Activated CD8-positive, alpha-beta T cell treated with anti-CD3 and anti-CD28 coated beads, Interleukin-2, amount 10 ng/mL, durations not matched to agents 7 days and 5 days (primary cell): ENCODE data around the gene RPGRIP1L. TPM values are rescaled to one million over a fixed set of nuclear protein-coding genes. Genes with fewer than 3 reads are reported as not detected.

ENCODE experiments used
- ATAC-seq: fragments of 150-1000 bp; cut with Tn5 transposase; one replicate; pipeline ENCODE4 v1.10.0; 2021; ENCODE audit warnings: moderate library complexity
- CTCF ChIA-PET: fragments of 350-600 bp; sonication (Branson Sonifier 250); formaldehyde crosslinking; loops from one replicate; lab custom pipeline; 2021; ENCODE audit warnings: antibody characterized with exemption; lab: Charles Lee
- POLR2A ChIA-PET: fragments of 350-600 bp; sonication (Branson Sonifier 250); formaldehyde crosslinking; loops from one replicate; lab custom pipeline; 2021; ENCODE audit warnings: antibody characterized with exemption; lab: Charles Lee
- DNase-seq: peaks from one replicate; pipeline ENCODE4 v3.0.0-alpha.2; 2020
- H3K27ac Mint-ChIP-seq: one replicate; pipeline ENCODE4 v1.8.0; 2021; ENCODE audit warnings: mild to moderate bottlenecking, mixed read lengths
- H3K27me3 Mint-ChIP-seq: one replicate; pipeline ENCODE4 v1.8.0; 2021; ENCODE audit warnings: low read depth, mixed read lengths
- H3K36me3 Mint-ChIP-seq: one replicate; pipeline ENCODE4 v1.8.0; 2021; ENCODE audit warnings: low read depth, mixed read lengths
- H3K4me1 Mint-ChIP-seq: one replicate; pipeline ENCODE4 v1.8.0; 2021; ENCODE audit warnings: low read depth, mixed read lengths
- H3K4me3 Mint-ChIP-seq: one replicate; pipeline ENCODE4 v1.8.0; 2021; ENCODE audit warnings: mild to moderate bottlenecking, mixed read lengths
- H3K9me3 Mint-ChIP-seq: one replicate; pipeline ENCODE4 v1.8.0; 2022; ENCODE audit warnings: mixed read lengths; ENCODE audit not compliant: insufficient read depth
- total RNA-seq, 2 experiments: library from RNA; stranded (reverse); gene quantifications; one replicate each; pipeline ENCODE4 v1.2.3, GENCODE V29; 2021

RPGRIP1L gene
- total RNA-seq, 2 experiments from 2014 or later: 6.1 TPM

GRCh38 chr16:53642094-53642493 lies 61.6 kb downstream of the RPGRIP1L start:
- peaks cover 10% of the 10 kb centered on the region for H3K36me3 Mint-ChIP-seq
- ATAC-seq (no peak), DNase-seq (no peak)
- no peaks in the 10 kb centered on the region for H3K4me1 Mint-ChIP-seq
- CTCF ChIA-PET: no interaction called here
- no peak overlapping the region for H3K4me3 Mint-ChIP-seq
- no peaks in the 10 kb centered on the region for H3K27me3 Mint-ChIP-seq
- H3K9me3 Mint-ChIP-seq: peaks cover 13% of the 10 kb centered on the region
- no peak overlapping the region for H3K27ac Mint-ChIP-seq
- POLR2A ChIA-PET: no interaction called here

- ATAC-seq: no peak
- ChIA-PET POLR2A (no interaction called here), CTCF (interaction anchor here (1.3 kb wide), 1 partner anchor 23 kb away, joined by 3 read pairs; no protein-coding TSS in a partner anchor)
- Mint-ChIP-seq H3K4me1 (no peaks in the 10 kb centered on the region), H3K9me3 (no peaks in the 10 kb centered on the region), H3K27me3 (no peaks in the 10 kb centered on the region), H3K36me3 (peaks cover 6% of the 10 kb centered on the region), H3K27ac (no peak overlapping the region), H3K4me3 (no peak overlapping the region)
- no peak for DNase-seq
Observed at GRCh38 chr16:53636978-53637377, 66.7 kb downstream of the RPGRIP1L start.

- CTCF ChIA-PET: no interaction called here
- Mint-ChIP-seq H3K36me3 (peaks cover 3% of the 10 kb centered on the region), H3K4me1 (no peaks in the 10 kb centered on the region), H3K4me3 (no peak overlapping the region), H3K27me3 (no peaks in the 10 kb centered on the region), H3K9me3 (no peaks in the 10 kb centered on the region), H3K27ac (no peak overlapping the region)
- POLR2A ChIA-PET: no interaction called here
- ATAC-seq: no peak
- no peak for DNase-seq
Observed at GRCh38 chr16:53632526-53632925, 71.1 kb downstream of the RPGRIP1L start.

GRCh38 chr16:53631236-53632025 lies 72.2 kb downstream of the RPGRIP1L start:
- Mint-ChIP-seq H3K9me3 (no peaks in the 10 kb centered on the region), H3K4me3 (no peak overlapping the region), H3K36me3 (peaks cover 3% of the 10 kb centered on the region), H3K27ac (no peak overlapping the region), H3K4me1 (no peaks in the 10 kb centered on the region), H3K27me3 (no peaks in the 10 kb centered on the region)
- POLR2A ChIA-PET: no interaction called here
- ATAC-seq (no peak), DNase-seq (no peak)
- CTCF ChIA-PET: interaction anchor here (0.8 kb wide), 1 partner anchor 113 kb away, joined by 4 read pairs; no protein-coding TSS in a partner anchor

GRCh38 chr16:53629607-53630312 lies 73.9 kb downstream of the RPGRIP1L start:
- no peak overlapping the region for H3K27ac Mint-ChIP-seq
- no peaks in the 10 kb centered on the region for H3K9me3 Mint-ChIP-seq
- ChIA-PET CTCF (no interaction called here), POLR2A (no interaction called here)
- ATAC-seq: no peak
- peaks cover 3% of the 10 kb centered on the region for H3K36me3 Mint-ChIP-seq
- no peaks in the 10 kb centered on the region for H3K27me3 Mint-ChIP-seq
- H3K4me1 Mint-ChIP-seq: no peaks in the 10 kb centered on the region
- no peak for DNase-seq
- H3K4me3 Mint-ChIP-seq: no peak overlapping the region

- H3K27me3 Mint-ChIP-seq: no peaks in the 10 kb centered on the region
- ChIA-PET POLR2A (no interaction called here), CTCF (no interaction called here)
- no peaks in the 10 kb centered on the region for H3K36me3 Mint-ChIP-seq
- no peak overlapping the region for H3K27ac Mint-ChIP-seq
- no peaks in the 10 kb centered on the region for H3K9me3 Mint-ChIP-seq
- no peak overlapping the region for H3K4me3 Mint-ChIP-seq
- ATAC-seq (no peak), DNase-seq (no peak)
- no peaks in the 10 kb centered on the region for H3K4me1 Mint-ChIP-seq
Observed at GRCh38 chr16:53629151-53629550, 74.5 kb downstream of the RPGRIP1L start.

GRCh38 chr16:53626811-53627210 lies 76.8 kb downstream of the RPGRIP1L start:
- Mint-ChIP-seq H3K4me1 (no peaks in the 10 kb centered on the region), H3K27me3 (no peaks in the 10 kb centered on the region), H3K27ac (no peak overlapping the region), H3K36me3 (no peaks in the 10 kb centered on the region), H3K4me3 (no peak overlapping the region), H3K9me3 (no peaks in the 10 kb centered on the region)
- CTCF ChIA-PET: no interaction called here
- ATAC-seq: no peak
- POLR2A ChIA-PET: no interaction called here
- DNase-seq: no peak

- no peak for DNase-seq
- H3K4me1 Mint-ChIP-seq: no peaks in the 10 kb centered on the region
- H3K36me3 Mint-ChIP-seq: no peaks in the 10 kb centered on the region
- no peak overlapping the region for H3K4me3 Mint-ChIP-seq
- H3K27ac Mint-ChIP-seq: no peak overlapping the region
- ChIA-PET CTCF (no interaction called here), POLR2A (no interaction called here)
- ATAC-seq: no peak
- no peaks in the 10 kb centered on the region for H3K27me3 Mint-ChIP-seq
- no peaks in the 10 kb centered on the region for H3K9me3 Mint-ChIP-seq
Observed at GRCh38 chr16:53626161-53626560, 77.5 kb downstream of the RPGRIP1L start.

- no peaks in the 10 kb centered on the region for H3K9me3 Mint-ChIP-seq
- no peak for DNase-seq
- ChIA-PET POLR2A (no interaction called here), CTCF (no interaction called here)
- H3K27ac Mint-ChIP-seq: no peak overlapping the region
- no peaks in the 10 kb centered on the region for H3K36me3 Mint-ChIP-seq
- no peaks in the 10 kb centered on the region for H3K4me1 Mint-ChIP-seq
- H3K27me3 Mint-ChIP-seq: no peaks in the 10 kb centered on the region
- no peak for ATAC-seq
- no peak overlapping the region for H3K4me3 Mint-ChIP-seq
Observed at GRCh38 chr16:53625221-53625620, 78.4 kb downstream of the RPGRIP1L start.

- CTCF ChIA-PET: no interaction called here
Observed at GRCh38 chr16:53622315-53622714, 81.3 kb downstream of the RPGRIP1L start.

GRCh38 chr16:53620476-53620875 lies 83.2 kb downstream of the RPGRIP1L start:
- ATAC-seq (no peak), DNase-seq (no peak)
- Mint-ChIP-seq H3K36me3 (no peaks in the 10 kb centered on the region), H3K9me3 (no peaks in the 10 kb centered on the region), H3K27ac (no peak overlapping the region), H3K4me3 (no peak overlapping the region), H3K4me1 (no peaks in the 10 kb centered on the region), H3K27me3 (no peaks in the 10 kb centered on the region)
- CTCF ChIA-PET: interaction anchor here (1.6 kb wide), 1 partner anchor 71 kb away, joined by 4 read pairs; no protein-coding TSS in a partner anchor
- POLR2A ChIA-PET: no interaction called here

More at GRCh38 chr16:53622315-53622714, 81.3 kb downstream of the RPGRIP1L start:
- POLR2A ChIA-PET: no interaction called here
- no peak overlapping the region for H3K27ac Mint-ChIP-seq
- DNase-seq (no peak), ATAC-seq (no peak)
- H3K9me3 Mint-ChIP-seq: no peaks in the 10 kb centered on the region
- no peaks in the 10 kb centered on the region for H3K36me3 Mint-ChIP-seq
- H3K4me3 Mint-ChIP-seq: no peak overlapping the region
- H3K27me3 Mint-ChIP-seq: no peaks in the 10 kb centered on the region
- no peaks in the 10 kb centered on the region for H3K4me1 Mint-ChIP-seq

- ChIA-PET CTCF (no interaction called here), POLR2A (no interaction called here)
- H3K27ac Mint-ChIP-seq: no peak overlapping the region
- H3K36me3 Mint-ChIP-seq: no peaks in the 10 kb centered on the region
- H3K4me3 Mint-ChIP-seq: no peak overlapping the region
- no peaks in the 10 kb centered on the region for H3K9me3 Mint-ChIP-seq
- ATAC-seq (no peak), DNase-seq (no peak)
- no peaks in the 10 kb centered on the region for H3K4me1 Mint-ChIP-seq
- no peaks in the 10 kb centered on the region for H3K27me3 Mint-ChIP-seq
Observed at GRCh38 chr16:53619235-53619634, 84.4 kb downstream of the RPGRIP1L start.
